B cell (primary cell): Measurements from ENCODE around the gene TMEM271. TPM values are rescaled to one million over a fixed set of nuclear protein-coding genes. Genes with fewer than 3 reads are reported as not detected.

ENCODE experiments used
- ATAC-seq: fragments of 200-7000 bp; cut with Tn5 transposase; one replicate; pipeline ENCODE4 v1.10.0; 2021; ENCODE audit warnings: low read depth, mild to moderate bottlenecking, moderate number of reproducible peaks, moderate library complexity
- CTCF ChIA-PET: fragments of 350-600 bp; sonication (Branson Sonifier 250); formaldehyde crosslinking; loops from one replicate; lab custom pipeline; 2021; ENCODE audit warnings: antibody characterized with exemption, inconsistent platforms; lab: Charles Lee
- POLR2A ChIA-PET: fragments of 350-600 bp; sonication (Branson Sonifier 250); formaldehyde crosslinking; loops from one replicate; lab custom pipeline; 2021; ENCODE audit warnings: antibody characterized with exemption; lab: Charles Lee
- DNase-seq: peaks from one replicate; pipeline ENCODE4 v3.0.0; 2013
- H2AFZ ChIP-seq: 2 replicates; pipeline ENCODE4 v1.6.1; 2012; ENCODE audit warnings: mild to moderate bottlenecking, low read depth, low read length; ENCODE audit not compliant: insufficient read depth, poor library complexity, severe bottlenecking
- H3K27ac ChIP-seq, 2 donors: 1 replicate in 1 of 2; 2 replicates in 1 of 2; pipeline ENCODE4 v1.5.1; 2012 to 2013; ENCODE audit warnings: low read length in 2 of 2, mild to moderate bottlenecking in 2 of 2, moderate library complexity in 1 of 2
- H3K27me3 ChIP-seq, 4 experiments: fragments of 200-600 bp in 1 of 4; sonication (generic) in 1 of 4; replicated peaks in 1 of 4; 1 replicate in 2 of 4; 2 replicates in 2 of 4; pipeline versions ENCODE4 v1.6.1 to v1.7.0; 2013 to 2016; ENCODE audit warnings: low read length in 3 of 4, mild to moderate bottlenecking in 2 of 4, mixed read lengths in 1 of 4, moderate library complexity in 1 of 4; ENCODE audit not compliant: insufficient read depth in 4 of 4, control insufficient read depth in 3 of 4; ENCODE audit errors: control extremely low read depth in 1 of 4
- H3K36me3 ChIP-seq, 2 experiments: replicated peaks in 1 of 2; 1 replicate in 1 of 2; 2 replicates in 1 of 2; pipeline versions ENCODE4 v1.6.1 to v1.7.1; 2013; ENCODE audit warnings: low read length in 1 of 2; ENCODE audit not compliant: insufficient read depth in 2 of 2, control insufficient read depth in 1 of 2; ENCODE audit errors: control extremely low read depth in 1 of 2, extremely low read depth in 1 of 2
- H3K4me1 ChIP-seq, 2 donors: fragments of 200-600 bp in 1 of 2; sonication (generic) in 1 of 2; 1 replicate in 1 of 2; 2 replicates in 1 of 2; pipeline versions ENCODE4 v1.5.1 to v1.6.1; 2013 to 2017; ENCODE audit warnings: low read length in 2 of 2; ENCODE audit not compliant: control insufficient read depth in 2 of 2, insufficient read depth in 2 of 2
- H3K4me2 ChIP-seq: replicated peaks from 2 replicates; pipeline ENCODE3; 2012; ENCODE audit warnings: mild to moderate bottlenecking, low read depth, low read length; ENCODE audit not compliant: poor library complexity, severe bottlenecking
- H3K4me3 ChIP-seq, 5 experiments: fragments of 200-600 bp in 1 of 5; sonication (generic) in 1 of 5; 1 replicate in 3 of 5; 2 replicates in 2 of 5; pipeline versions ENCODE4 v1.5.1 to v1.7.0; 2011 to 2016; ENCODE audit warnings: low read length in 4 of 5, mild to moderate bottlenecking in 4 of 5, low read depth in 2 of 5, control low read depth in 1 of 5, moderate library complexity in 1 of 5; ENCODE audit not compliant: insufficient read depth in 1 of 5; ENCODE audit errors: control extremely low read depth in 1 of 5, extremely low read depth in 1 of 5
- H3K79me2 ChIP-seq: fragments of 200-600 bp; sonication (generic); one replicate; pipeline ENCODE4 v1.6.0; 2016; ENCODE audit warnings: low read length; ENCODE audit not compliant: control insufficient read depth, insufficient read depth
- H3K9ac ChIP-seq: fragments of 200-600 bp; sonication (generic); 2 replicates; pipeline ENCODE4 v1.6.1; 2017; ENCODE audit warnings: mild to moderate bottlenecking, low read length, moderate library complexity
- H3K9me3 ChIP-seq, 3 donors: one replicate each; pipeline versions ENCODE4 v1.6.1 to v1.7.1; 2013; ENCODE audit warnings: low read length in 2 of 3; ENCODE audit not compliant: control insufficient read depth in 2 of 3, insufficient read depth in 1 of 3; ENCODE audit errors: control extremely low read depth in 1 of 3
- H4K20me1 ChIP-seq: 2 replicates; pipeline ENCODE4 v1.6.0; 2012; ENCODE audit warnings: mild to moderate bottlenecking, low read length; ENCODE audit not compliant: insufficient read depth, control insufficient read depth, poor library complexity, severe bottlenecking
- H3K27ac Mint-ChIP-seq: one replicate; pipeline ENCODE4 v1.8.0; 2021; ENCODE audit warnings: mixed read lengths
- H3K27me3 Mint-ChIP-seq: one replicate; pipeline ENCODE4 v1.8.0; 2021; ENCODE audit warnings: mixed read lengths
- H3K4me1 Mint-ChIP-seq: one replicate; pipeline ENCODE4 v1.8.0; 2021; ENCODE audit warnings: mixed read lengths
- H3K4me3 Mint-ChIP-seq: one replicate; pipeline ENCODE4 v1.8.0; 2021; ENCODE audit warnings: mixed read lengths
- H3K9me3 Mint-ChIP-seq: one replicate; pipeline ENCODE4 v1.8.0; 2022; ENCODE audit warnings: mixed read lengths; ENCODE audit not compliant: insufficient read depth
- CTCF ChIP-seq: fragments of 200-600 bp; IDR thresholded peaks from one replicate; pipeline ENCODE4 v1.8.0; 2022; ENCODE audit warnings: antibody characterized with exemption, mild to moderate bottlenecking
- EZH2 ChIP-seq: IDR thresholded peaks from 2 replicates; pipeline ENCODE4 v1.6.1; 2012; ENCODE audit warnings: borderline replicate concordance, low read depth, mild to moderate bottlenecking, moderate library complexity, low read length; ENCODE audit not compliant: insufficient read depth, poor library complexity, severe bottlenecking
- WGBS: methylation state at CpG from one replicate; pipeline ENCODE4 v1.1.5; 2013; ENCODE audit warnings: missing lambda C conversion rate; ENCODE audit not compliant: insufficient coverage; 5-methylcytosine and 5-hydroxymethylcytosine counted together
- intact Hi-C: fragments of 100-400 bp; cut with micrococcal nuclease; formaldehyde crosslinking; loops from one replicate; pipeline ENCODE4 v1.10.0; 2022
- polyA plus RNA-seq: library from polyadenylated mRNA; depleted of rRNA; stranded (reverse); fragments of >200 nt; gene quantifications from 2 replicates; pipeline ENCODE4 v1.2.3, GENCODE V29; 2012
- total RNA-seq, 2 donors: library from RNA; stranded (reverse); fragments of 120-200 nt in 1 of 2; gene quantifications; 1 replicate in 1 of 2; 2 replicates in 1 of 2; pipeline versions ENCODE4 v1.2.3 to v1.2.4, GENCODE V29; 2013 to 2022

TMEM271 gene
- total and polyA plus RNA-seq, 2 donors (not counting 1 experiment from before 2014, with no cell fraction given): not detected

GRCh38 chr4:574346-575161 is 1.5 kb downstream of the TMEM271 start:
- Mint-ChIP-seq H3K4me1 (peaks cover 17% of the 10 kb centered on the region), H3K9me3 (no peaks in the 10 kb centered on the region), H3K27me3 (peaks cover 50% of the 10 kb centered on the region), H3K4me3 (peak overlapping the region; percentile 84), H3K27ac (peak overlapping the region; percentile 71)
- 12% methylated on average over 68 of the region's 68 CpGs for WGBS
- Histone ChIP-seq H3K79me2 (no peaks in the 10 kb centered on the region), H3K9ac (no peak overlapping the region), H3K27me3 (peaks cover 0 to 53% (median 14%) of the 10 kb centered on the region in 4 experiments), H3K4me2 (peak overlapping the region; percentile 51), H3K9me3 (peaks cover 0 to 54% (median 0%) of the 10 kb centered on the region in 3 donors), H3K4me3 (no peak overlapping the region), H2AFZ (no peak overlapping the region), H3K4me1 (peaks cover 13 to 19% of the 10 kb centered on the region in 2 donors), H4K20me1 (no peaks in the 10 kb centered on the region), H3K27ac (no peak overlapping the region), H3K36me3 (no peaks in the 10 kb centered on the region)
- intact Hi-C loops: no loop called here
- CTCF ChIA-PET: no interaction called here
- DNase-seq (peak; percentile 14), ATAC-seq (no peak)
- no peak for TF ChIP-seq CTCF
- TF ChIP-seq EZH2: no peak
- POLR2A ChIA-PET: no interaction called here
